Neural progenitor cell (in vitro differentiated cells): ENCODE results near the gene AURKA. TPM values are rescaled to one million over a fixed set of nuclear protein-coding genes. Genes with fewer than 3 reads are reported as not detected.

Source experiments
- DNase-seq: peaks from one replicate; pipeline ENCODE4 v3.0.0-alpha.2; 2016; ENCODE audit warnings: low spot score
- H2AFZ ChIP-seq: fragments of 200-600 bp; sonication (generic); replicated peaks from 2 replicates; pipeline ENCODE4 v1.6.1; 2016; ENCODE audit warnings: antibody characterized with exemption
- H3F3A ChIP-seq: fragments of 200-600 bp; sonication (generic); 2 replicates; pipeline ENCODE4 v1.6.1; 2016; ENCODE audit warnings: antibody characterized with exemption, low read depth
- H3K27ac ChIP-seq: fragments of 200-600 bp; sonication (generic); 2 replicates; pipeline ENCODE4 v1.5.1; 2016; ENCODE audit warnings: mild to moderate bottlenecking
- H3K27me3 ChIP-seq: fragments of 200-600 bp; sonication (generic); 2 replicates; pipeline ENCODE4 v1.6.1; 2016; ENCODE audit warnings: mild to moderate bottlenecking, moderate library complexity
- H3K36me3 ChIP-seq: fragments of 200-600 bp; sonication (generic); 2 replicates; pipeline ENCODE4 v1.5.1; 2016
- H3K4me1 ChIP-seq: fragments of 200-600 bp; sonication (generic); 2 replicates; pipeline ENCODE4 v1.6.1; 2016; ENCODE audit warnings: mixed run types
- H3K4me2 ChIP-seq: fragments of 200-600 bp; sonication (generic); 2 replicates; pipeline ENCODE4 v1.6.1; 2016
- H3K4me3 ChIP-seq: fragments of 200-600 bp; sonication (generic); 2 replicates; pipeline ENCODE4 v1.5.1; 2016
- H3K79me2 ChIP-seq: fragments of 200-600 bp; sonication (generic); 2 replicates; pipeline ENCODE4 v1.6.1; 2016; ENCODE audit warnings: low read depth
- H3K9ac ChIP-seq: fragments of 200-600 bp; sonication (generic); 2 replicates; pipeline ENCODE4 v1.6.1; 2016
- H3K9me3 ChIP-seq: fragments of 200-600 bp; sonication (generic); 2 replicates; pipeline ENCODE4 v1.5.1; 2016; ENCODE audit warnings: low read depth
- H4K20me1 ChIP-seq: fragments of 200-600 bp; sonication (generic); 2 replicates; pipeline ENCODE4 v1.6.1; 2016; ENCODE audit warnings: low read depth
- H3K27ac Mint-ChIP-seq: 3 replicates; pipeline ENCODE4 v1.8.0; 2021; ENCODE audit warnings: mixed read lengths
- H3K27me3 Mint-ChIP-seq: 2 replicates; pipeline ENCODE4 v1.8.0; 2022; ENCODE audit warnings: low read depth, mild to moderate bottlenecking, inconsistent platforms, moderate library complexity, mixed read lengths; ENCODE audit not compliant: insufficient read depth
- H3K36me3 Mint-ChIP-seq: 3 replicates; pipeline ENCODE4 v1.8.0; 2021; ENCODE audit warnings: mixed read lengths
- H3K4me1 Mint-ChIP-seq: 3 replicates; pipeline ENCODE4 v1.8.0; 2021; ENCODE audit warnings: mixed read lengths
- H3K4me3 Mint-ChIP-seq: 3 replicates; pipeline ENCODE4 v1.8.0; 2021; ENCODE audit warnings: mild to moderate bottlenecking, moderate library complexity, mixed read lengths
- H3K9me3 Mint-ChIP-seq: 3 replicates; pipeline ENCODE4 v1.8.0; 2020; ENCODE audit warnings: mixed read lengths
- EZH2 ChIP-seq: fragments of 200-600 bp; sonication (generic); IDR thresholded peaks from 2 replicates; pipeline ENCODE4 v1.6.1; 2017; ENCODE audit warnings: antibody characterized with exemption, mild to moderate bottlenecking, moderate library complexity
- EZH2phosphoT487 ChIP-seq: fragments of 200-600 bp; sonication (generic); IDR thresholded peaks from 2 replicates; pipeline ENCODE4 v1.6.1; 2017; ENCODE audit warnings: antibody characterized with exemption
- total RNA-seq: library from RNA; depleted of rRNA; stranded (reverse); fragments of >200 nt; gene quantifications from 2 replicates; pipeline ENCODE4 v1.2.3, GENCODE V29; 2015; ENCODE audit warnings: low replicate concordance
- TF ChIP-seq, protein P1 (sequence below): fragments of 200-600 bp; sonication (generic); IDR thresholded peaks from 2 replicates; pipeline ENCODE4 v1.5.1; 2017; ENCODE audit warnings: antibody characterized with exemption, mild to moderate bottlenecking

AURKA gene
- total RNA-seq, 1 donor from 2014 or later: 186 TPM

- Mint-ChIP-seq H3K4me1 (peaks cover 24% of the 10 kb centered on the region), H3K27ac (no peak overlapping the region), H3K4me3 (no peak overlapping the region), H3K36me3 (peaks cover 16% of the 10 kb centered on the region), H3K27me3 (no peaks in the 10 kb centered on the region), H3K9me3 (no peaks in the 10 kb centered on the region)
- Histone ChIP-seq H3K4me3 (no peak overlapping the region), H3K4me2 (no peak overlapping the region), H3K79me2 (peaks cover 66% of the 10 kb centered on the region), H3K9me3 (no peaks in the 10 kb centered on the region), H3K36me3 (peaks cover 24% of the 10 kb centered on the region), H3K4me1 (peaks cover 19% of the 10 kb centered on the region), H3K9ac (no peak overlapping the region), H3F3A (peaks cover 36% of the 10 kb centered on the region), H4K20me1 (peaks cover 38% of the 10 kb centered on the region), H3K27ac (no peak overlapping the region), H2AFZ (no peak overlapping the region), H3K27me3 (no peaks in the 10 kb centered on the region)
- DNase-seq: no peak
- TF ChIP-seq EZH2: no peak
- TF ChIP-seq EZH2phosphoT487: no peak
- TF ChIP-seq, protein P1, sequence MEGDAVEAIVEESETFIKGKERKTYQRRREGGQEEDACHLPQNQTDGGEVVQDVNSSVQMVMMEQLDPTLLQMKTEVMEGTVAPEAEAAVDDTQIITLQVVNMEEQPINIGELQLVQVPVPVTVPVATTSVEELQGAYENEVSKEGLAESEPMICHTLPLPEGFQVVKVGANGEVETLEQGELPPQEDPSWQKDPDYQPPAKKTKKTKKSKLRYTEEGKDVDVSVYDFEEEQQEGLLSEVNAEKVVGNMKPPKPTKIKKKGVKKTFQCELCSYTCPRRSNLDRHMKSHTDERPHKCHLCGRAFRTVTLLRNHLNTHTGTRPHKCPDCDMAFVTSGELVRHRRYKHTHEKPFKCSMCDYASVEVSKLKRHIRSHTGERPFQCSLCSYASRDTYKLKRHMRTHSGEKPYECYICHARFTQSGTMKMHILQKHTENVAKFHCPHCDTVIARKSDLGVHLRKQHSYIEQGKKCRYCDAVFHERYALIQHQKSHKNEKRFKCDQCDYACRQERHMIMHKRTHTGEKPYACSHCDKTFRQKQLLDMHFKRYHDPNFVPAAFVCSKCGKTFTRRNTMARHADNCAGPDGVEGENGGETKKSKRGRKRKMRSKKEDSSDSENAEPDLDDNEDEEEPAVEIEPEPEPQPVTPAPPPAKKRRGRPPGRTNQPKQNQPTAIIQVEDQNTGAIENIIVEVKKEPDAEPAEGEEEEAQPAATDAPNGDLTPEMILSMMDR: no peak
These were observed 3.2 kb upstream of the AURKA start for GRCh38 chr20:56395166-56395565.

DNA sequence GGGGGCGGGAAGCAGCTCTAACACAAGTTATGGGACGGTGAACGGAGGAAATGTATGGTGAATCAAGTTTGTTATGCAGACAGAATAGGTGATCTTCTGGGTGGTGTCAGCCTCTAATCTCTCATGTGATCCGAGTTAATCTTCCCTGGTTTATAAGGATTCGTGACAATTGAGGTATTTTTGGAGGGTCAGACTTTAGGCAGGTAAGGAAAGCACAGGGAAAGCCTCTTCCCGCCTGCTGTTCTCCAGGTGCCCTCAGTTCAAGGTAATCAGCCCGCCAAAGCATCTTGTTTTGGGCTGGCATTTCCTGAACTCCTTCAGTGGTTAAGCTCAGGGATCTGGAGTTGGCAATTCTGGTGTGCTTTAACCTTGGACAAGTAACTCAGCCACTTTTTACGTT lies 1.6 kb upstream of the AURKA start:
- Histone ChIP-seq H4K20me1 (peaks cover 39% of the 10 kb centered on the region), H3K27me3 (no peaks in the 10 kb centered on the region), H3K4me2 (peak overlapping the region; percentile 90), H2AFZ (no peak overlapping the region), H3K4me3 (peak overlapping the region; percentile 73), H3K9ac (peak overlapping the region; percentile 60), H3K27ac (no peak overlapping the region), H3F3A (peaks cover 26% of the 10 kb centered on the region), H3K9me3 (no peaks in the 10 kb centered on the region), H3K4me1 (peaks cover 21% of the 10 kb centered on the region), H3K79me2 (peaks cover 77% of the 10 kb centered on the region), H3K36me3 (peaks cover 16% of the 10 kb centered on the region)
- TF ChIP-seq EZH2 (no peak), EZH2phosphoT487 (no peak)
- TF ChIP-seq, protein P1: no peak
- no peak for DNase-seq
- Mint-ChIP-seq H3K9me3 (no peaks in the 10 kb centered on the region), H3K4me1 (peaks cover 32% of the 10 kb centered on the region), H3K36me3 (peaks cover 31% of the 10 kb centered on the region), H3K4me3 (no peak overlapping the region), H3K27me3 (no peaks in the 10 kb centered on the region), H3K27ac (no peak overlapping the region)

DNA sequence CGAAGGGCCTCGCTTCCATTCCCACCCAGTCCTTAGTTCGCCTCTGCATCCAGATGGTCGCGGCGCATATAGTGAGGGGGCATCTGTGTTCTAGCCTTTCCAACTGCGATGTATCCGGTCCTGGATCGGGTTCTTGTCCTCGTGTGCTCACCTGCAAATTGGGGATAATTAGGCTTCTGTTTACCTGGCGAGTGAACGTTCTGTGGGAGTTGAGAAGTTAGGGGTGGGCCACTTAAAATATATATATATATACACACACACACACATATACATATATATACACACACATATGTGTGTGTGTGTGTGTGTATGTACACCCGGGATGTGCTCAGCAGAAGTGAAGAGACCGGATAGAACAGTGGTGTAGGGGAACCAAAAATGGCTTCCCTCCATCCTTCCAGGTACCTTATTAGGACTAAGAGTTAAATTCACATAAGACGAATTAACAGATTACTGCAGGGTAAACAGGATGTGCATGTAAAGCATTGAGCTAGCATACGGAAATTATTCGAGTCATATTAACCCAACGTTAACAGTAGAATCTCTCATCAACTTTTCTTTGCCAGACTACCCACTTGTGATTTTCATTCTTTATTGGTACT lies 967 bp upstream of the AURKA start:
- Histone ChIP-seq H3F3A (peaks cover 19% of the 10 kb centered on the region), H3K9me3 (no peaks in the 10 kb centered on the region), H3K36me3 (peaks cover 16% of the 10 kb centered on the region), H3K27me3 (no peaks in the 10 kb centered on the region), H3K9ac (peak overlapping the region; percentile 60), H3K4me2 (peak overlapping the region; percentile 90), H4K20me1 (peaks cover 42% of the 10 kb centered on the region), H3K79me2 (peaks cover 84% of the 10 kb centered on the region), H3K4me3 (peak overlapping the region; percentile 73), H3K27ac (no peak overlapping the region), H2AFZ (peak overlapping the region; percentile 64), H3K4me1 (peaks cover 21% of the 10 kb centered on the region)
- peak overlapping the region; percentile 26 for H3K27ac Mint-ChIP-seq
- TF ChIP-seq, protein P1: no peak
- TF ChIP-seq EZH2phosphoT487: no peak
- peak; percentile 13 for TF ChIP-seq EZH2
- peaks cover 35% of the 10 kb centered on the region for H3K36me3 Mint-ChIP-seq
- H3K4me3 Mint-ChIP-seq: no peak overlapping the region
- DNase-seq: no peak
- H3K9me3 Mint-ChIP-seq: no peaks in the 10 kb centered on the region
- no peaks in the 10 kb centered on the region for H3K27me3 Mint-ChIP-seq
- peaks cover 32% of the 10 kb centered on the region for H3K4me1 Mint-ChIP-seq
